ENCODE data around the gene PROSER3. TPM values are rescaled to one million over a fixed set of nuclear protein-coding genes. Genes with fewer than 3 reads are reported as not detected.

The PROSER3 gene
- total and polyA plus RNA-seq, 9 of the 15 experiments (the other 6 are each of a cell fraction or from before 2014, with no cell fraction given) = 1.0 to 39.5 (median 5.1) TPM

GRCh38 chr19:35712567-35713505 is 45.1 kb upstream of the PROSER3 start:
- ChIA-PET CTCF (ENCODE audit: low intra/inter-chr PET ratio) (interaction anchor here (0.5 to 1.0 kb wide), 2 partner anchors 8 to 146 kb away, joined by 3 read pairs; no protein-coding TSS in a partner anchor), POLR2A (interaction anchor here (0.6 to 1.4 kb wide), 3 partner anchors 9 to 28 kb away, joined by 3 read pairs; no protein-coding TSS in a partner anchor)
- no peaks in the 10 kb centered on the region for H3K36me3 ChIP-seq (ENCODE audit: control insufficient read depth, insufficient read depth, low read length)
- intact Hi-C loops (cut with micrococcal nuclease) (no loop called here), in situ Hi-C loops (cut with MboI) (no loop called here)
- BruUV-seq (replicated peaks) = no TSS peak
- H3K9me1 ChIP-seq (ENCODE audit: control insufficient read depth, insufficient read depth, low read length) = no peaks in the 10 kb centered on the region
- H3K9me3 ChIP-seq (replicated peaks; ENCODE audit: control insufficient read depth, insufficient read depth, low read depth, low read length) = no peaks in the 10 kb centered on the region
- H3K9ac ChIP-seq (ENCODE audit: insufficient read depth in 1 of 2, low read depth in 2 of 2, low read length in 2 of 2) = no peak overlapping the region
- H4K20me1 ChIP-seq (replicated peaks; ENCODE audit: control insufficient read depth, insufficient read depth, low read length) = no peaks in the 10 kb centered on the region
- H3K27me3 ChIP-seq (ENCODE audit: control insufficient read depth in 2 of 2, insufficient read depth in 2 of 2, low read length in 2 of 2) = peaks cover 22 to 62% of the 10 kb centered on the region in 2 experiments
- no peak overlapping the region for H3K4me2 ChIP-seq (ENCODE audit: insufficient read depth, low read length)
- H3K27ac ChIP-seq (ENCODE audit: extremely low read depth, low read depth, low read length) = no peak overlapping the region
- TF ChIP-seq PKNOX1 (IDR thresholded peaks at IDR 0.05) = peak; percentile 51; the same call in 1 of the 2 replicates
- no peak for TF ChIP-seq ZBTB12 (CRISPR knock-in tag; IDR thresholded peaks at IDR 0.05)
- DNase-seq (ENCODE audit: extremely low read depth in 1 of 4, low spot score in 3 of 4) (peak in 3 of 4 experiments; percentile 36 to 37 (median 37)), ATAC-seq (no peak), FAIRE-seq (no peak)
- 7% methylated on average over 11 of the region's 11 CpGs for WGBS (ENCODE audit: insufficient coverage, low coverage, missing lambda C conversion rate)
- H2AFZ ChIP-seq (ENCODE audit: low read depth, low read length) = no peak overlapping the region
- H3K4me1 ChIP-seq (replicated peaks in 1 of 2; ENCODE audit: control insufficient read depth in 2 of 2, insufficient read depth in 2 of 2, low read length in 2 of 2) = peaks cover 8 to 36% of the 10 kb centered on the region in 2 experiments
- no peak overlapping the region for H3K4me3 ChIP-seq
- no peaks in the 10 kb centered on the region; the same call in 2 of the 3 replicates for H3K79me2 ChIP-seq (ENCODE audit: control insufficient read depth, insufficient read depth, low read length)

All from K562 (cell line).